Mammary epithelial cell (primary cell): Measurements from ENCODE around the gene TAC4.

Source experiments
- CTCF ChIP-seq, 2 donors: IDR thresholded peaks in 1 of 2; conservative IDR thresholded peaks in 1 of 2; 2 replicates each; pipeline ENCODE4 v1.5.1; 2011 to 2012; ENCODE audit warnings: inconsistent platforms in 2 of 2, low read length in 2 of 2, mild to moderate bottlenecking in 2 of 2, control low read depth in 1 of 2, low read depth in 1 of 2; ENCODE audit not compliant: insufficient read depth in 1 of 2; ENCODE audit errors: extremely low read depth in 1 of 2
- EZH2 ChIP-seq: IDR thresholded peaks from 2 replicates; pipeline ENCODE4 v1.6.1; 2012; ENCODE audit warnings: low read length, inconsistent platforms, borderline replicate concordance

- TF ChIP-seq CTCF (conservative IDR thresholded peaks at IDR 0.05 in 1 of 2, IDR thresholded peaks at IDR 0.05 in 1 of 2; ENCODE audit: extremely low read depth in 1 of 2, insufficient read depth in 1 of 2, low read depth in 1 of 2, low read length in 2 of 2) (no peak), EZH2 (no peak)
Measured at GRCh38 chr17:49881054-49881402, 33.2 kb upstream of the TAC4 start.
